DOHH2 (cell line): ENCODE data around the gene USP50.

Experiments used
- H3F3A ChIP-seq: fragments of 200-600 bp; sonication (generic), shearing (Covaris generic); 2 replicates; pipeline ENCODE4 v1.6.0; 2016; ENCODE audit warnings: antibody characterized with exemption, mild to moderate bottlenecking; ENCODE audit not compliant: control insufficient read depth, insufficient read depth
- H3K27ac ChIP-seq: fragments of 200-600 bp; sonication (generic); 2 replicates; pipeline ENCODE4 v1.5.1; 2014; ENCODE audit warnings: low read depth, mild to moderate bottlenecking, low read length, moderate library complexity
- H3K27me3 ChIP-seq: fragments of 200-600 bp; sonication (generic); 2 replicates; pipeline ENCODE4 v1.6.1; 2014; ENCODE audit warnings: mild to moderate bottlenecking, low read length, mixed read lengths; ENCODE audit not compliant: control insufficient read depth
- H3K36me3 ChIP-seq: fragments of 200-600 bp; sonication (generic); 2 replicates; pipeline ENCODE4 v1.6.1; 2014; ENCODE audit warnings: mild to moderate bottlenecking, low read length, moderate library complexity, mixed read lengths; ENCODE audit not compliant: control insufficient read depth
- H3K4me1 ChIP-seq: fragments of 200-600 bp; sonication (generic); 2 replicates; pipeline ENCODE4 v1.6.1; 2014; ENCODE audit warnings: mild to moderate bottlenecking, low read length, mixed read lengths; ENCODE audit not compliant: control insufficient read depth
- H3K4me2 ChIP-seq: fragments of 200-600 bp; sonication (generic); 2 replicates; pipeline ENCODE4 v1.6.0; 2014; ENCODE audit warnings: mild to moderate bottlenecking, low read length, moderate library complexity
- H3K4me3 ChIP-seq: fragments of 200-600 bp; sonication (generic); 2 replicates; pipeline ENCODE4 v1.5.1; 2014; ENCODE audit warnings: mild to moderate bottlenecking, low read length, mixed read lengths
- H3K79me2 ChIP-seq: fragments of 200-600 bp; sonication (generic); 2 replicates; pipeline ENCODE4 v1.6.1; 2014; ENCODE audit warnings: mild to moderate bottlenecking, low read length, mixed read lengths; ENCODE audit not compliant: control insufficient read depth
- H3K9me2 ChIP-seq: fragments of 200-600 bp; sonication (generic); replicated peaks from 2 replicates; pipeline ENCODE4 v1.6.1; 2014; ENCODE audit warnings: mild to moderate bottlenecking, low read length, mixed read lengths; ENCODE audit not compliant: control insufficient read depth
- H3K9me3 ChIP-seq: fragments of 200-600 bp; sonication (generic); 2 replicates; pipeline ENCODE4 v1.6.1; 2014; ENCODE audit warnings: antibody characterized with exemption, low read length, mixed read lengths; ENCODE audit not compliant: control insufficient read depth, insufficient read depth
- H4K20me1 ChIP-seq: fragments of 200-600 bp; sonication (generic); 2 replicates; pipeline ENCODE4 v1.6.0; 2014; ENCODE audit warnings: low read depth, mild to moderate bottlenecking, antibody characterized with exemption, low read length, moderate library complexity; ENCODE audit not compliant: control insufficient read depth, insufficient read depth
- EZH2phosphoT487 ChIP-seq: fragments of 200-600 bp; sonication (generic); IDR thresholded peaks from 2 replicates; pipeline ENCODE4 v1.6.1; 2017; ENCODE audit warnings: borderline replicate concordance, mild to moderate bottlenecking, antibody characterized with exemption, low read length, moderate library complexity, mixed read lengths
- TF ChIP-seq, protein P1 (sequence below): fragments of 200-600 bp; sonication (generic); IDR thresholded peaks from one replicate; pipeline ENCODE4 v1.5.1; 2014; ENCODE audit warnings: antibody characterized with exemption, mild to moderate bottlenecking, low read depth, low read length; ENCODE audit not compliant: poor library complexity, severe bottlenecking

USP50 gene

DNA sequence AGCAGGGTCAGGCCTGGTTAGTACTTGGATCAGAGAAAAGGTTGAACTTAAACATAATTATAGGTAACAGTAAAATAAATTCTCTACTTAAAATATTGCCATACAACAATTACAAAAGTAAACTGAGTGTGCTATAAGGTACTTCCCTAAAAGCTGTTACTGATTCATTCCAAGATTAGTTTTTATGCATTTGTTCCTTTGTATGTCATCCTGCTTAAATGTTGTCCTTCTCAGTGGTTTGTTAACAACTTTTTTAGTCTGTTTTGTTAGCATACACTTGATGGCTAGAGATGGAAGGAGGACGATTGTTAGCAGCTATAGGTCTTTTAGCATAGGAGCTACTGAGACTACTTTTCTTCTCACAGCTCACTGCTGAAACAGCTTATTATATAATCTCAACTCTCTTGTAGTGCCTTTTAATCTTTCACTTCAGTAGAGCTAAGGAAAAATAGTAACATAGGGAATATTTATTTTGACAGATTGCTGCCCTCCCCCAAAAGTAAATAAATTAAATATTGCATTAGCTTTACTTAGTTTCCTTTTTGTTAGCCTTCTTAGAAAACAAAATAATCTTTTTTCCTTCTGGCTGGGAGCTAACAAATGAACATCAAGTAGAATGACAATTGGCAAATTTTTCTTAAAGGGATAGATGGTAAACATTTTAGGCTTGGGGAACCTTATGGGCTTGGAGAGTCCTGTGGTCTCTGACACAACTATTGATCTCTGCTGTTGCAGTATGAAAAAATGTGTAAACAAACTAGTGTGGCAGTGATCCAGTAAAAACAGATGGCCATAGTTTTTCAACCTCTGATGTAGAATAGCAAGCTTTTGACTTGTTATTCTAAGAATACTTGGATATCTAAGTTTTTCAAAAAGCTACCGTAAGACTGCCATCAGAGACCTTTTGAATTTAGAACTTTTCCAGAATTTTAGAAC lies 82.8 kb downstream of the USP50 start:
- Histone ChIP-seq H4K20me1 (no peaks in the 10 kb centered on the region), H3F3A (no peaks in the 10 kb centered on the region), H3K27me3 (no peaks in the 10 kb centered on the region), H3K9me3 (no peaks in the 10 kb centered on the region), H3K4me2 (no peak overlapping the region), H3K9me2 (no peaks in the 10 kb centered on the region), H3K36me3 (peaks cover 40% of the 10 kb centered on the region), H3K4me1 (no peaks in the 10 kb centered on the region), H3K79me2 (no peaks in the 10 kb centered on the region), H3K4me3 (no peak overlapping the region), H3K27ac (no peak overlapping the region)
- TF ChIP-seq, protein P1, sequence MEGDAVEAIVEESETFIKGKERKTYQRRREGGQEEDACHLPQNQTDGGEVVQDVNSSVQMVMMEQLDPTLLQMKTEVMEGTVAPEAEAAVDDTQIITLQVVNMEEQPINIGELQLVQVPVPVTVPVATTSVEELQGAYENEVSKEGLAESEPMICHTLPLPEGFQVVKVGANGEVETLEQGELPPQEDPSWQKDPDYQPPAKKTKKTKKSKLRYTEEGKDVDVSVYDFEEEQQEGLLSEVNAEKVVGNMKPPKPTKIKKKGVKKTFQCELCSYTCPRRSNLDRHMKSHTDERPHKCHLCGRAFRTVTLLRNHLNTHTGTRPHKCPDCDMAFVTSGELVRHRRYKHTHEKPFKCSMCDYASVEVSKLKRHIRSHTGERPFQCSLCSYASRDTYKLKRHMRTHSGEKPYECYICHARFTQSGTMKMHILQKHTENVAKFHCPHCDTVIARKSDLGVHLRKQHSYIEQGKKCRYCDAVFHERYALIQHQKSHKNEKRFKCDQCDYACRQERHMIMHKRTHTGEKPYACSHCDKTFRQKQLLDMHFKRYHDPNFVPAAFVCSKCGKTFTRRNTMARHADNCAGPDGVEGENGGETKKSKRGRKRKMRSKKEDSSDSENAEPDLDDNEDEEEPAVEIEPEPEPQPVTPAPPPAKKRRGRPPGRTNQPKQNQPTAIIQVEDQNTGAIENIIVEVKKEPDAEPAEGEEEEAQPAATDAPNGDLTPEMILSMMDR: no peak
- no peak for TF ChIP-seq EZH2phosphoT487

- Histone ChIP-seq H3K4me1 (peaks cover 6% of the 10 kb centered on the region; the same call in 1 of the 2 replicates), H3K79me2 (no peaks in the 10 kb centered on the region; the same call in 1 of the 2 replicates), H3K9me2 (no peaks in the 10 kb centered on the region), H3K4me2 (no peak overlapping the region), H4K20me1 (no peaks in the 10 kb centered on the region), H3K36me3 (peaks cover 48% of the 10 kb centered on the region), H3K27me3 (no peaks in the 10 kb centered on the region), H3F3A (no peaks in the 10 kb centered on the region), H3K4me3 (no peak overlapping the region), H3K27ac (no peak overlapping the region), H3K9me3 (no peaks in the 10 kb centered on the region)
- TF ChIP-seq EZH2phosphoT487: no peak
- TF ChIP-seq, protein P1: no peak
Observed at GRCh38 chr15:50458348-50459112, 87.9 kb downstream of the USP50 start.

DNA sequence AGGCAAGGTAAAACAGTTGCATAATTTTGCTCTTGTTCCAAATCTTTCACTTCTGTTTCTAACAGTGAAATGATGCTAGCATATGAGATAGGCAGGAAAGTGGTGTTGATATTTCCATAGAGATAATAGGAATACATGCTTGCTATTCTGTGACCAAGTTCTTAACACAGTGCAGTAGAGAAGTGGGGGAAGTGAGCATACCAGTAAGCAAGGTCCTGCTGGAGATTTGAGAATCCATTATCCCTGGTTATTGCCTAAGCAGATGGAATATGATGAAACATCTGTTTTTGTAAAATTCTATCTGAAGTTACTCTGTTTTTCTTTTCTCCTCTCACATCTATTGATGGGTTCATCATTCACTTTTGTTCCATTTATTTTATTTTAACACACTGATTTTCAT lies 93.5 kb downstream of the USP50 start:
- H3F3A ChIP-seq: no peaks in the 10 kb centered on the region
- peaks cover 37% of the 10 kb centered on the region for H3K36me3 ChIP-seq
- no peaks in the 10 kb centered on the region; the same call in 1 of the 2 replicates for H3K79me2 ChIP-seq
- H3K9me2 ChIP-seq: no peaks in the 10 kb centered on the region
- H4K20me1 ChIP-seq: no peaks in the 10 kb centered on the region
- H3K4me2 ChIP-seq: no peak overlapping the region
- no peaks in the 10 kb centered on the region for H3K27me3 ChIP-seq
- TF ChIP-seq EZH2phosphoT487: no peak
- TF ChIP-seq, protein P1: no peak
- H3K4me3 ChIP-seq: no peak overlapping the region
- no peak overlapping the region for H3K27ac ChIP-seq
- H3K4me1 ChIP-seq: no peaks in the 10 kb centered on the region
- no peaks in the 10 kb centered on the region for H3K9me3 ChIP-seq
